ENCODE data around the gene NRBP1. TPM values are rescaled to one million over a fixed set of nuclear protein-coding genes. Genes with fewer than 3 reads are reported as not detected.

Gene NRBP1
- total and polyA plus RNA-seq, 9 of the 15 experiments (the other 6 are each of a cell fraction or from before 2014, with no cell fraction given), result 2.9 to 84.5 (median 36.9) TPM

- TF ChIP-seq ZNF324 (CRISPR knock-in tag; IDR thresholded peaks at IDR 0.05) (no peak), RFX1 (IDR thresholded peaks at IDR 0.05) (no peak), RERE (CRISPR knock-in tag; IDR thresholded peaks at IDR 0.05; ENCODE audit: borderline replicate concordance) (no peak), ZNF740 (CRISPR knock-in tag; IDR thresholded peaks at IDR 0.05) (no peak), ZNF740 (tag; IDR thresholded peaks at IDR 0.05) (no peak), CHCHD3 (CRISPR knock-in tag; IDR thresholded peaks at IDR 0.05) (no peak), ZNF778 (CRISPR knock-in tag; IDR thresholded peaks at IDR 0.05) (no peak), ZFP36 (IDR thresholded peaks at IDR 0.05; ENCODE audit: low read depth, low read length, partially characterized antibody) (no peak), ZNF592 (IDR thresholded peaks at IDR 0.05) (no peak), PHB2 (IDR thresholded peaks at IDR 0.05; ENCODE audit: low read depth) (no peak), HBP1 (CRISPR knock-in tag; IDR thresholded peaks at IDR 0.05) (no peak), SMARCA5 (IDR thresholded peaks at IDR 0.05) (no peak), SMAD1 (IDR thresholded peaks at IDR 0.05; ENCODE audit: low read depth, low read length, partially characterized antibody) (no peak), POLR2A (conservative IDR thresholded peaks at IDR 0.05) (no peak), TCF3 (CRISPR knock-in tag; IDR thresholded peaks at IDR 0.05) (peak; percentile 80), TAF9B (IDR thresholded peaks at IDR 0.05; ENCODE audit: partially characterized antibody) (no peak), ZNF511 (CRISPR knock-in tag; IDR thresholded peaks at IDR 0.05) (no peak)
Measured at GRCh38 chr2:27461118-27461517, 32.7 kb downstream of the NRBP1 start (continued).

All from K562 (cell line).